M059J (cell line): ENCODE results near the gene USP9X. TPM values are rescaled to one million over a fixed set of nuclear protein-coding genes. Genes with fewer than 3 reads are reported as not detected.
"Not testable (repeated sequence)": the region's sequence is repeated elsewhere in the genome, so short reads cannot be mapped to it uniquely, and the experiment has no call there.

Experiments used
- DNase-seq: peaks from one replicate; pipeline ENCODE4 v3.0.0-alpha.2; 2012; ENCODE audit warnings: low read depth
- total RNA-seq: library from RNA; depleted of rRNA; stranded (reverse); fragments of >200 nt; shearing (Covaris generic); gene quantifications from 2 replicates; pipeline ENCODE4 v1.2.3, GENCODE V29; 2014

USP9X gene
- total RNA-seq, 1 experiment from 2014 or later = 81.7 TPM

GRCh38 chrX:41186946-41187345 lies 101.7 kb downstream of the USP9X start:
- not testable (repeated sequence) for DNase-seq

DNA sequence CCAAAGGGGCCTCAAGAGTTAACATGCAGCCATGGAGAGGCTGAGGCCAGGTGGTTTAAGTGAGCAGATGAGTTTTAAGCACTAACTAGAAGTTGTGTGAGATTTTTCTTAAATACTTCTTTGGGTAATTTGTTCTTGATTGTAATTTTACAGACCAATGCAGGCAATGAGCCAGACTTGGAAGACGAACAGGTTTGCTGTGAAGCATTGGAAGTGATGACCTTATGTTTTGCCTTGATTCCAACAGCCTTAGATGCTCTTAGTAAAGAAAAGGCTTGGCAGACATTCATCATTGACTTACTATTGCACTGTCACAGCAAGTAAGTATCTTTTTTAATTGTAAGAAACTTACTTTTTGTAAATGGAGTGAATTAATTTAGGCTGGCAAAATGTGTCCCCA lies 103.9 kb downstream of the USP9X start:
- DNase-seq = no peak

GRCh38 chrX:41192880-41193279 lies 107.6 kb downstream of the USP9X start:
- no peak for DNase-seq

GRCh38 chrX:41198410-41198809 lies 113.2 kb downstream of the USP9X start:
- no peak for DNase-seq

DNA sequence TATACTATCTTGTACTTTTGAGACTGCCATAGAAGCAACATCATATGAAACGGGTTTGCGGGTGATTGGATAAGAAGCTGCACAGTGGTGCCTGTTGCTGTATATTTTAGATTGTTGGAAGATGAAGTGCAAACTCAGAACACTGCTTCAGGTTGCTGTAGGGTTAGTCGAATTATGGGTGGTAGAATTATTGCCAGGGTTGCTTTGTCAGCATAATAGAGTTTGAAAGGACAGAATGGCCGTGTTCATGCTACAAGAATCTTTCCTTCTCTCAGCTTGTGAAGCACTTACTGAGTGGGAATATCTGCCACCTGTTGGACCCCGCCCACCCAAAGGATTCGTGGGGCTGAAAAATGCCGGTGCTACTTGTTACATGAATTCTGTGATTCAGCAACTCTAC lies 115.5 kb downstream of the USP9X start:
- no peak for DNase-seq

DNA sequence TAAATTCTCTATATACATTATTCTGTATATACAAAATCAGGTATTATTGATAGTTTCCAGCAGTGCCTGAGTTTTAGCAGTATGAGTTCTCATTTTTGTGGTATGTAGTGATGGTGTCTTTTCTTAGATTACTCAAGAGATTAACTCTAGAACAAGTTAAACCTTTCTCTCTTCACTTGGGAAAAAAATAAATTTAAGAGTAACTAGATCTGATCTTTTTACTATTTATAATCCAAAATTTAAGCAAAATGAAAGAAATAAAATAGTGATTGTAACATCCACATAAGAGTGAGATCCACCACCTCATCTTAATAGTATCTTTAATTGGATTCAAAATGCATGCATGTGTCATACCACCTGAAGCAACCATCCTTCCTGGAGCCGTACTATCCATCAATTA lies 124.6 kb downstream of the USP9X start:
- no peak for DNase-seq

DNA sequence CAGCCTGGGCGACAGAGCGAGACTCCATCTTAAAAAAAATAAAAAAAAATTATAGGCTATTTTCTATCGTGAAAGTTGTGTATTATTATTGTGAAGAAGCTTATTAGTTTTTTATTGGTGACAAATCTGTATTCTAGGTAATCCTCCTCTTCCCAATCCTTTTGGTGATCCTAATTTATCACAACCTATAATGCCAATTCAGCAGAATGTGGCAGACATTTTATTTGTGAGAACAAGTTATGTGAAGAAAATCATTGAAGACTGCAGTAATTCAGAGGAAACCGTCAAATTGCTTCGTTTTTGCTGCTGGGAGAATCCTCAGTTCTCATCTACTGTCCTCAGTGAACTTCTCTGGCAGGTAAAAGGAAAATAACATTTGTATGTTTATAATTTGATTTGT lies 139.4 kb downstream of the USP9X start:
- DNase-seq = no peak

GRCh38 chrX:41233988-41234387 lies 148.7 kb downstream of the USP9X start:
- no peak for DNase-seq

DNA sequence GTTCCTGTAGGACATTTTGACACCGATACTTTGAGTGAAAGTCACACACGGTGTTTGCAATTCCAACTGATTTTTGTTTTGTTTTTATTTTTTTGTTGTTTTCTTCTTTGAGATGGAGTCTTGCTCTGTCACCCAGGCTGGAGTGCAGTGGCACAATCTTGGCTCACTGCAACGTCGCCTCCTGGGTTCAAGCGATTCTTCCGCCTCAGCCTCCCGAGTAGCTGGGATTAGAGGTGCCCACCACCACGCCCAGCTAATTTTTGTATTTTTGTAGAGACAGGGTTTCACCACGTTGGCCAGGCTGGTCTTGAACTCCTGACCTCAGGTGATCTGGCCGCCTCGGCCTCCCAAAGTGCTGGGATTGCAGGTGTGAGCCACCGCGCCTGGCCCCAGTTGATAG lies 149.2 kb downstream of the USP9X start:
- DNase-seq = not testable (repeated sequence)

GRCh38 chrX:41234962-41235361 lies 149.7 kb downstream of the USP9X start:
- no peak for DNase-seq

DNA sequence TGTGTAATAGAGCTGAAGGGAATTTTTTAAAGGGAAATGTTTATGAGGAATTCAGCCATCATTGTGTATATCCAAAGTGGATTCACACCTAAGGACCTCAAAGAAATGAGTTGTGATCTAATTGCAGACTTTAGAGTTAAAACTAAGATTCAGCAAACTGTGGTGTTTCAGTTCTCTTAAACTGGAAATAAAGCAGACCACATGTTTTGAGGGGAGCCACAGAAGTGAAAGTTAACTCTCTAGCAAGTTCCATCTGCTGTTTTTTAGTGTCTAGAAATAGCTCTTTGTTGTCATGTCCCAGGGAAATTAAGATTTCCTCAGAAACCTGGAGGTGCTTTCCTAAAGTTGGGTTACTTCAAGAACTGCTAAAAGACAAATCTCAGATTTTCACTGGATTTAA lies 151.4 kb downstream of the USP9X start:
- DNase-seq = no peak

GRCh38 chrX:41240509-41240908 lies 155.3 kb downstream of the USP9X start:
- DNase-seq = no peak

GRCh38 chrX:41241962-41242361 lies 156.7 kb downstream of the USP9X start:
- DNase-seq = no peak

- peak; percentile 84 for DNase-seq
These were observed 160.4 kb downstream of the USP9X start for GRCh38 chrX:41245641-41246040.

- no peak for DNase-seq
These were observed 165.6 kb downstream of the USP9X start for GRCh38 chrX:41250867-41251266.

GRCh38 chrX:41257801-41258200 lies 172.6 kb downstream of the USP9X start:
- no peak for DNase-seq

DNA sequence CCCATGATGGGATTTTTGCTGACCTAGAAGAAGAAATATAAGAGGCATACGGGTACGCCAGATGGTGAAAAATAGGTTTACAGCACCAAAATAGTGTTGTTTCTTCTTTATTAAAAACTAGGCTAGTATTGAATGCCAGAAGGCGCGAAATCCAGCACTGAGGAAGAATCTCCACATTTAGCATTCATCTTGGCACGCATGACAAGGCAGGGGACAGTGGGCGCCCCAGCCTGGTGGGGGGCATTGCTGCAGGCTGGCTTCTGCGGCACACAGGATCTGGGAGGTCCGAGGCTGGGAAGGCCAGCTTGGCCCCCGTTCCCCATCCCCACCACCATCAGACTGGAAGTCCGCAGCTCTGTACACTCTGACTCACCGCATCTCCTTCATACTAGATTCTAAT lies 173.0 kb downstream of the USP9X start:
- no peak for DNase-seq

DNA sequence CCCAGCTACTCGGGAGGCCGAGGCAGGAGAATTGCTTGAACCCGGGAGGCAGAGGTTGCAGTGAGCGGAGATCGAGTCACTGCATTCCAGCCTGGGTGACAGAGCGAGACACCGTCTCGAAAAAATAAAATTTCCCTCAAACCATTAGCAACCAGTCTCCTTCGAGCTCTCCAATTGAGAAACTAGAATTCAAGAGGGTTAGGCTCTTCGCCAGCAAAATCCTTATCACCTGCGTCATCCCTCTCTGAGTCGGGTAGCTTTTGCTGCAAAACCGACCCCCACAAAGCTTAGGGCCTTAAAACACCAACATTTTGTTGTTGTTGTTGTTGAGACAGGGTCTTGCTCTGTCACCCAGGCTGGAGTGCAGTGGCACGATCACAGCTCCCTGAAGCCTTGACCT lies 173.6 kb downstream of the USP9X start:
- DNase-seq = peak; percentile 40

DNA sequence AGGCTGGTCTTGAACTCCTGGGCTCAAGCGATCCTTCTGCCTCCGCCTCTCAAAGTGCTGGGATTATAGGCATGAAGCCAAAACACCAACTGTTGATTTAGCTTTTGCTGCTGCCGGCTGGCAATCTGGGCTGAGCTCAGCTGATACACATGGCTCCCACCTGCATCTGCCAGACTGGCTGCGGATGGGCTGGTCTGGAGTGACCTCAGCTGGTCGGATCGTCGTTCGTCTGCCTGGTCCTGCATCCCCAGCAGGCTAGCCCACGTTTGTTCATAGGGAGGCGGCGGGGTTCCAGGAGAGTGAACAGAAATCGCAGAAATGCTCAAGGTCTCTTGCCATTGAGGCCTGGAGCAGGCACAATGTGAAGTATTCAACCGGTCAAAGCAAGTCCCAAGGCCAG lies 174.3 kb downstream of the USP9X start:
- no peak for DNase-seq

GRCh38 chrX:41265615-41266014 lies 180.4 kb downstream of the USP9X start:
- peak; percentile 87 for DNase-seq

DNA sequence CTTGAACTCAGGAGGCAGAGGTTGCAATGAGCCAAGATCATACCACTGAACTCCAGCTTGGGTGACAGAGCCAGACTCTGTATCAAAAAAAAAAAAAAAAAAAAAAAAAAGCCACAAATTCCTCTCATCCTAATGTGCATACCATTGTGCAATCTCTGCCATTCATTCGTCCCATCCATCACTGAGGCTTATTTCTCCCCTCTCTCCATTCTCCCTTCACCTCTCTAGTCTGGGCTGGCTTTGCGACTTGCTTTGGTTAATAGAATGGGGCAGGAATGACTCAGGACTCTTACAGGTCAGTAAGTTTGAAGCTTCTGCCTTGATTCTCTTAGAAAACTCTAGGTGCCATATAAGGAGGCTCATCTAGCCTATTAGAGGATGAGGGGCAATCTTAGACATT lies 188.4 kb downstream of the USP9X start:
- peak; percentile 79 for DNase-seq

DNA sequence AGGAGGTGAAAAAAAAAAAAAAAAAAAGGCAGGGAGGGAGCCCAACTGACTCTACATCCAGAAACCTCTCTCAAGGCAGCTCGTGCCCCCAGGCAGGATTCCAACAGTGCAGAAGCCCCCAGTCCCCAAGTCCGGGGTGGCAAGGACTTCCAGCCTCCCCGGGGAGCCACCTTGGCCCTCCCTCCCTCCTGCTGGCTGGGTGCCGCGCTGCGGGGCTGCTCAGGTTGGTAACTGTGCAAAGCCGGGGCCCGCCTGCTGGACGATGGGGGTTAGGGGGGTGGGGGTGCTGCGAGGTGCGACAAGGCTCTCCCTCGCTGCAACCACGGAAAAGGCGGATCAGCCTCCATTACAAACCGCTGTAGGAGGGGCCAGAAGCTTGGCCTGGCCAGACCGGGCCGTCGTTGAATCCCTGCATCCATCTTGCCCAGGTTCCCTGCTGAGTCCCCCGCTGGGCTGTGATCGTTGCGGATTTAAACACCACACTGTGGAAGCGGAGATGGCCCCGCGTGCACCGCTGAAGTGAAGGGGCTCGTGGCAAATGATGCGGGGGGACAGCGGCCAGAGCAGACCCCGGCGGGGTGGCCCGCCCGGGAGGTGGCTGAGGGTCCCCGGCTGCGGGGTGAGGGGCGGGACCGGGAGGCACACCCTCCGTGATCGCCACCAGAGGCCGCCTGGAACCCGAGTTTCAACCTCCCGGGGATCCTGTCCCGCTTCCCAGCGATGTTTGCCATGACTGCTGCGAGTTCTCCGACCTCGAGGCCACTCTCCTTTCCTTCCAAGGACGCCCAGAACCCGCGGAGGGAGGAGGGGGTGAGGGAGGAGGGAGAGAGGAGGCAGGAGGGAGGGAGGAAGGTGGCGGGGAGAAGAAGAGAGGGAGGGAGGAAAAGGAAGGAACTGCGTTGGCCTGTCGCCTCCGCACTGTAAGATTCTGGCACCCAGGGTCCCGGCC lies 190.7 kb downstream of the USP9X start:
- peak; percentile 79 for DNase-seq

GRCh38 chrX:41276661-41277506 lies 191.6 kb downstream of the USP9X start:
- DNase-seq = peak; percentile 15
